NT2/D1 (cell line): ENCODE data around the gene AGPAT3.

ENCODE experiments used
- DNase-seq: peaks from one replicate; pipeline ENCODE4 v3.0.0-alpha.2; 2011; ENCODE audit warnings: low read depth, low spot score
- H3K27me3 ChIP-seq: 2 replicates; pipeline ENCODE4 v1.6.0; 2011; ENCODE audit warnings: mild to moderate bottlenecking; ENCODE audit not compliant: insufficient read length, insufficient read depth
- H3K36me3 ChIP-seq: 2 replicates; pipeline ENCODE4 v1.6.1; 2011; ENCODE audit warnings: mild to moderate bottlenecking, low read length, mixed read lengths; ENCODE audit not compliant: insufficient read depth, insufficient read length
- H3K4me1 ChIP-seq: 2 replicates; pipeline ENCODE4 v1.5.1; 2011; ENCODE audit not compliant: insufficient read depth, insufficient read length
- H3K4me3 ChIP-seq: 2 replicates; pipeline ENCODE4 v1.5.1; 2011; ENCODE audit warnings: low read depth; ENCODE audit not compliant: insufficient read length
- H3K9ac ChIP-seq: 2 replicates; pipeline ENCODE4 v1.6.0; 2011; ENCODE audit warnings: low read depth; ENCODE audit not compliant: insufficient read length
- H3K9me3 ChIP-seq: 2 replicates; pipeline ENCODE4 v1.5.1; 2011; ENCODE audit warnings: mild to moderate bottlenecking, low read length; ENCODE audit not compliant: insufficient read depth
- SUZ12 ChIP-seq: IDR thresholded peaks from 2 replicates; pipeline ENCODE4 v1.6.1; 2011; ENCODE audit not compliant: insufficient read length, insufficient read depth; ENCODE audit errors: extremely low read depth
- YY1 ChIP-seq: IDR thresholded peaks from 2 replicates; pipeline ENCODE4 v1.6.1; 2011; ENCODE audit not compliant: insufficient read length, insufficient read depth
- ZNF274 ChIP-seq: IDR thresholded peaks from 2 replicates; pipeline ENCODE4 v1.6.1; 2011; ENCODE audit warnings: mild to moderate bottlenecking, low read depth, low read length

The AGPAT3 gene

DNA sequence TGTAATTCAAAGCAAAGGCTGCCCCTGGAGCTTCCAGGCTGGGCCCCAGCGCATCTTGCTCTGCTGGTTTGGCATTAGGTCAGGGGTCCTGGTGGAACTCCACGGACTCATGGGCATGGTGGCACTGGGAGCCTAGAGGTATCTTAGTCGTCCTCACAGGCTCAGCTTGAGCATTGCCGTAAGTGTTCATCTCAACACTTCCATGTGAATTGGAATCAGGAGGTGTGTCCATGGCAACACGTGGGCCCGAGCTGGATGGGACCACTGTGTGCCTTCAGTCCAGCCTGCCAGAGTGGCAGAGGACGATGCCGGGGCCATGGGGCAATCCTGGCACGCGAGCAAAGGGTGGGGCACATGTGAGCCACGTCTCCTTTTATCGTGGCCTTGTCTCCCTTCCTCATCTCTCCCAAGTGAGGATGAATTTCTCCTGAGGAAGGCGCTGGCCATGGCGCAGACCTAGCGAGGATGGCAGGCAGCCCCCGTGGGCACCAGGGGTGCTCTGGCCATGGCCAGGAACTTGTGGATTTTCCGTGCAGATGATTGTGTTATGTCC lies 47.0 kb downstream of the AGPAT3 start:
- Histone ChIP-seq H3K36me3 (peaks cover 2% of the 10 kb centered on the region), H3K4me1 (peaks cover 9% of the 10 kb centered on the region)

GRCh38 chr21:43912500-43912899 lies 47.5 kb downstream of the AGPAT3 start:
- Histone ChIP-seq H3K27me3 (no peaks in the 10 kb centered on the region), H3K4me1 (peaks cover 9% of the 10 kb centered on the region), H3K4me3 (no peak overlapping the region), H3K36me3 (peaks cover 2% of the 10 kb centered on the region), H3K9ac (no peak overlapping the region), H3K9me3 (peaks cover 11% of the 10 kb centered on the region; the same call in 1 of the 2 replicates)
- TF ChIP-seq SUZ12 (no peak), ZNF274 (no peak), YY1 (no peak)
- DNase-seq, result no peak

More for the DNA sequence above, 47.0 kb downstream of the AGPAT3 start:
- Histone ChIP-seq H3K9ac (no peak overlapping the region), H3K27me3 (no peaks in the 10 kb centered on the region), H3K9me3 (peaks cover 11% of the 10 kb centered on the region; the same call in 1 of the 2 replicates), H3K4me3 (no peak overlapping the region)
- no peak for DNase-seq
- TF ChIP-seq ZNF274, result no peak
- TF ChIP-seq SUZ12, result no peak
- no peak for TF ChIP-seq YY1

DNA sequence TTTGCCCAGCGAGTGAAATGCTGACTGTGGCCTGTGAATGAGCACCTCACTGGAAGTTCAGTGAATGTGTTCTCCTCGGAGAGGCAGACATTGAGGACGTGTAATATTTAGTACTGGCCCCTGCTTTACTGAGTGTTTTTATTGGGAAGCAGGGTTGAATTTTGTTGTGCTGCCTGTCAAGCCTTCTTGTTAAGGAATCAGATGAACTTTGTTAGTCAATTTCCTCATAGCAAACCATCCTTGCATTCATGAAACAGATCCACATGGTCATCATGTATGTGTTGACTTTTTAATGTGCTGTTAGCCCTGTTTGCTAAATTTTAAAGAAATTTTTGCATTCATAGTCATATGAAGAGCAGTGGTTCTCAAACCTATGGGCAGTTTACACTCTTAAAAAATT lies 47.9 kb downstream of the AGPAT3 start:
- Histone ChIP-seq H3K4me1 (peaks cover 9% of the 10 kb centered on the region), H3K9ac (no peak overlapping the region), H3K9me3 (peaks cover 11% of the 10 kb centered on the region; the same call in 1 of the 2 replicates), H3K36me3 (peaks cover 2% of the 10 kb centered on the region), H3K27me3 (no peaks in the 10 kb centered on the region), H3K4me3 (no peak overlapping the region)
- DNase-seq, result no peak
- no peak for TF ChIP-seq ZNF274
- no peak for TF ChIP-seq YY1

DNA sequence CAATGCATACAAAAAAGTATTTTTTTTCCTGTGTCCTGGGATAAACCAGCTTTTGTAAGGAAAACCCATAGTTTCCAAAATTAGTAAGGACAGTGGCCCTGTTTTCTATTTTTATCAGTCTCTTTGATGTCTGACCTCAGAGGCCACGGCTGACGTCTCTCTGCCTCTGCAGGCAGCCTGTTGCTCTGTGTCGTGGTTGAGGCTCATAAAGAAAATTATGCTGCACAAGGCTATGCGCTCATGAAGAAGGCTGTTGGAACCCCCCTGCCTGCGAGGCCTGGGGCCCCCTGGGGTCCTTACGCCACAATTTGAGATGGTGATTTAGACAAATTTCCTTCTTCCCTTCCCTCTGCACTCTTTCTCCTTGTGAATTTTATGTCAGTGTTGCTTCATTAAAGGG lies 48.9 kb downstream of the AGPAT3 start:
- no peak for DNase-seq
- Histone ChIP-seq H3K4me3 (no peak overlapping the region), H3K36me3 (peaks cover 2% of the 10 kb centered on the region), H3K9ac (no peak overlapping the region), H3K27me3 (no peaks in the 10 kb centered on the region), H3K9me3 (peaks cover 11% of the 10 kb centered on the region; the same call in 1 of the 2 replicates), H3K4me1 (peaks cover 11% of the 10 kb centered on the region)
- TF ChIP-seq SUZ12 (no peak), ZNF274 (no peak), YY1 (no peak)

DNA sequence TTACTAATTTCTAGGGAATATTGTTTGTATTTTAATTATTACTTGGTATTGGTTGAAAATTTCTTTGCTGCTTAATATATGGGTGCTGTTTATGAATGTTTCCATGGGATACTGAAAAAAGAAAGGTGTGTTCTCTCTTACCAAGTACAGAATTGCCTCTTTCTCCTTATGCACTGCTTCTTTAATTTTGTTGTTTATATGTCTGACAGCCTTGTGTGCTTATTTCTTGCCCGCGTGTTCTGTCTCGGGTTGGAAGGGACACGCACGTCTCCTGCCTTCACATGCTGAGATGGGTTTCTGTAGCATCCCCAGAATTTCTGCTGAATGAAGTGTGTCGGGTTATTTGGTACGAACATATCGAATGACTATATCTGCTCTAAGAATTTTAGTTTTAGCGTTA lies 51.1 kb downstream of the AGPAT3 start:
- Histone ChIP-seq H3K36me3 (peaks cover 2% of the 10 kb centered on the region), H3K27me3 (no peaks in the 10 kb centered on the region), H3K4me1 (peaks cover 15% of the 10 kb centered on the region), H3K9ac (no peak overlapping the region), H3K9me3 (peaks cover 11% of the 10 kb centered on the region; the same call in 1 of the 2 replicates), H3K4me3 (no peak overlapping the region)
- TF ChIP-seq SUZ12 (no peak), YY1 (no peak), ZNF274 (no peak)
- no peak for DNase-seq

GRCh38 chr21:43916691-43917514 lies 51.9 kb downstream of the AGPAT3 start:
- Histone ChIP-seq H3K4me1 (peaks cover 20% of the 10 kb centered on the region), H3K9ac (no peak overlapping the region), H3K36me3 (peaks cover 2% of the 10 kb centered on the region), H3K9me3 (peaks cover 11% of the 10 kb centered on the region; the same call in 1 of the 2 replicates), H3K4me3 (no peak overlapping the region), H3K27me3 (peaks cover under 1% of the 10 kb centered on the region)
- TF ChIP-seq YY1, result no peak
- no peak for DNase-seq

- Histone ChIP-seq H3K27me3 (peaks cover 9% of the 10 kb centered on the region), H3K9me3 (peaks cover 9% of the 10 kb centered on the region; the same call in 1 of the 2 replicates), H3K4me3 (no peak overlapping the region), H3K4me1 (peaks cover 27% of the 10 kb centered on the region), H3K36me3 (peaks cover under 1% of the 10 kb centered on the region), H3K9ac (no peak overlapping the region)
- DNase-seq, result no peak
- no peak for TF ChIP-seq YY1
- no peak for TF ChIP-seq ZNF274
- TF ChIP-seq SUZ12, result no peak
These were observed 52.7 kb downstream of the AGPAT3 start for GRCh38 chr21:43917515-43918384.
